Body of pancreas (tissue), 4 donors: Measurements from ENCODE around the gene ZFR2.

ENCODE experiments used
- POLR2A ChIP-seq, 3 donors: fragments of 450-650 bp; IDR thresholded peaks; one replicate each; pipeline ENCODE4 v1.6.1; 2016; ENCODE audit warnings: antibody characterized with exemption in 3 of 3, mild to moderate bottlenecking in 2 of 3
- TF ChIP-seq, protein P1 (sequence below), 7 experiments: fragments of 450-650 bp in 4 of 7; fragments of 200-600 bp in 3 of 7; sonication (generic) in 3 of 7; IDR thresholded peaks; one replicate each; pipeline ENCODE4 v1.5.1; 2016 to 2019; ENCODE audit warnings: antibody characterized with exemption in 7 of 7

DNA sequence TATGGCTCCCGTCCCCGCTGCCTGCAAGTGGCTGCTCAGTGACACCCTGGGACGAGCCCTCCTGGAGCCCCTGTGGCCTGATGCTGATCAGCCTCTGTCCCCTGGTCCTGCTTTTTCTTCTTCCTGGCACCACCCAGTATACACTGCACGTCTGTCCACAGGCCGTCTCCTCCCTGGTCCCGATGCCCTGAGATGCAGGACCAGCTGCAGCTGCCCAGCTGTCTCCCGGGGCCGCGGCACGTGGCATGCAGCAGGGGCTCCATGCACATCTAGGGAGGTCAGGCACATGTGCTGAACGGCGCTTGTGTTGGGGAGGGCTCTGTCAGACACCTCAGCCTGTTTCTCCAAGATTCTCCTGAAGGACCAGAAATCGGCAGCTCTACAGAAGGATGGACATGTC is 30.2 kb downstream of the ZFR2 start:
- TF ChIP-seq, protein P1, sequence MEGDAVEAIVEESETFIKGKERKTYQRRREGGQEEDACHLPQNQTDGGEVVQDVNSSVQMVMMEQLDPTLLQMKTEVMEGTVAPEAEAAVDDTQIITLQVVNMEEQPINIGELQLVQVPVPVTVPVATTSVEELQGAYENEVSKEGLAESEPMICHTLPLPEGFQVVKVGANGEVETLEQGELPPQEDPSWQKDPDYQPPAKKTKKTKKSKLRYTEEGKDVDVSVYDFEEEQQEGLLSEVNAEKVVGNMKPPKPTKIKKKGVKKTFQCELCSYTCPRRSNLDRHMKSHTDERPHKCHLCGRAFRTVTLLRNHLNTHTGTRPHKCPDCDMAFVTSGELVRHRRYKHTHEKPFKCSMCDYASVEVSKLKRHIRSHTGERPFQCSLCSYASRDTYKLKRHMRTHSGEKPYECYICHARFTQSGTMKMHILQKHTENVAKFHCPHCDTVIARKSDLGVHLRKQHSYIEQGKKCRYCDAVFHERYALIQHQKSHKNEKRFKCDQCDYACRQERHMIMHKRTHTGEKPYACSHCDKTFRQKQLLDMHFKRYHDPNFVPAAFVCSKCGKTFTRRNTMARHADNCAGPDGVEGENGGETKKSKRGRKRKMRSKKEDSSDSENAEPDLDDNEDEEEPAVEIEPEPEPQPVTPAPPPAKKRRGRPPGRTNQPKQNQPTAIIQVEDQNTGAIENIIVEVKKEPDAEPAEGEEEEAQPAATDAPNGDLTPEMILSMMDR (IDR thresholded peaks at IDR 0.05), result no peak
- TF ChIP-seq POLR2A (IDR thresholded peaks at IDR 0.05), result no peak
